HK-2 (cell line): ENCODE measurements around the gene TMPRSS12.
"Not testable (repeated sequence)": the region's sequence is repeated elsewhere in the genome, so short reads cannot be mapped to it uniquely, and the experiment has no call there.

Source experiments
- DNase-seq: peaks from one replicate; pipeline ENCODE4 v3.0.0-alpha.2; 2018; ENCODE audit not compliant: unreplicated experiment

Gene TMPRSS12

GRCh38 chr12:50925920-50926319, 83.2 kb downstream of the TMPRSS12 start:
- no peak for DNase-seq

- no peak for DNase-seq
Measured at GRCh38 chr12:50926415-50926814, 83.7 kb downstream of the TMPRSS12 start.

- not testable (repeated sequence) for DNase-seq
Measured at GRCh38 chr12:50926932-50927331, 84.2 kb downstream of the TMPRSS12 start.

GRCh38 chr12:50927356-50927755, 84.6 kb downstream of the TMPRSS12 start:
- DNase-seq, result no peak

- no peak for DNase-seq
Measured at GRCh38 chr12:50927766-50928224, 85.1 kb downstream of the TMPRSS12 start.

- no peak for DNase-seq
Measured at GRCh38 chr12:50928392-50928791, 85.7 kb downstream of the TMPRSS12 start.

GRCh38 chr12:50929831-50930230, 87.1 kb downstream of the TMPRSS12 start:
- no peak for DNase-seq

- DNase-seq, result not testable (repeated sequence)
Measured at GRCh38 chr12:50930477-50930876, 87.8 kb downstream of the TMPRSS12 start.

- no peak for DNase-seq
Measured at GRCh38 chr12:50932787-50933280, 90.1 kb downstream of the TMPRSS12 start.

- DNase-seq, result no peak
Measured at GRCh38 chr12:50933459-50934124, 90.9 kb downstream of the TMPRSS12 start.

GRCh38 chr12:50934371-50934851, 91.7 kb downstream of the TMPRSS12 start:
- DNase-seq, result no peak

- DNase-seq, result no peak
Measured at GRCh38 chr12:50934981-50935807, 92.5 kb downstream of the TMPRSS12 start.

- DNase-seq, result no peak
Measured at GRCh38 chr12:50936821-50937530, 94.2 kb downstream of the TMPRSS12 start.
